ENCODE results near the gene TMEM63B. TPM values are rescaled to one million over a fixed set of nuclear protein-coding genes. Genes with fewer than 3 reads are reported as not detected.

The TMEM63B gene
- total RNA-seq, 3 donors from 2014 or later: 57.0 to 108 (median 79.6) TPM

GRCh38 chr6:44185953-44186634, 58.7 kb downstream of the TMEM63B start:
- no peak for TF ChIP-seq CTCF (IDR thresholded peaks at IDR 0.05)
- no peaks in the 10 kb centered on the region for H3K36me3 ChIP-seq (ENCODE audit: low read depth)
- no peaks in the 10 kb centered on the region for H3K9me3 ChIP-seq
- no peak for ATAC-seq
- DNase-seq: no peak
- no peaks in the 10 kb centered on the region for H3K4me1 ChIP-seq (ENCODE audit: low read depth)
- intact Hi-C loops (cut with DNase I, micrococcal nuclease): no loop called here
- no peak overlapping the region for H3K4me3 ChIP-seq

GRCh38 chr6:44186635-44187025, 59.3 kb downstream of the TMEM63B start:
- Histone ChIP-seq H3K4me3 (no peak overlapping the region), H3K9me3 (no peaks in the 10 kb centered on the region), H3K36me3 (ENCODE audit: low read depth) (no peaks in the 10 kb centered on the region), H3K4me1 (ENCODE audit: low read depth) (no peaks in the 10 kb centered on the region)
- TF ChIP-seq CTCF (IDR thresholded peaks at IDR 0.05): no peak
- intact Hi-C loops (cut with DNase I, micrococcal nuclease): no loop called here
- no peak for DNase-seq
- no peak for ATAC-seq

GRCh38 chr6:44188819-44189218, 61.5 kb downstream of the TMEM63B start:
- intact Hi-C loops (cut with DNase I, micrococcal nuclease): no loop called here
- no peak overlapping the region for H3K4me3 ChIP-seq
- DNase-seq (no peak), ATAC-seq (no peak)
- H3K36me3 ChIP-seq (ENCODE audit: low read depth): no peaks in the 10 kb centered on the region
- H3K4me1 ChIP-seq (ENCODE audit: low read depth): no peaks in the 10 kb centered on the region
- TF ChIP-seq CTCF (IDR thresholded peaks at IDR 0.05): no peak
- H3K9me3 ChIP-seq: no peaks in the 10 kb centered on the region

- Histone ChIP-seq H3K36me3 (ENCODE audit: low read depth) (no peaks in the 10 kb centered on the region), H3K9me3 (no peaks in the 10 kb centered on the region), H3K4me1 (ENCODE audit: low read depth) (no peaks in the 10 kb centered on the region), H3K4me3 (no peak overlapping the region)
- no peak for DNase-seq
- no peak for ATAC-seq
- intact Hi-C loops (cut with DNase I, micrococcal nuclease): no loop called here
- no peak for TF ChIP-seq CTCF (IDR thresholded peaks at IDR 0.05)
Measured at GRCh38 chr6:44189257-44189656, 61.9 kb downstream of the TMEM63B start.

- DNase-seq: no peak
- no peak for TF ChIP-seq CTCF (IDR thresholded peaks at IDR 0.05)
- Histone ChIP-seq H3K36me3 (ENCODE audit: low read depth) (no peaks in the 10 kb centered on the region), H3K9me3 (no peaks in the 10 kb centered on the region), H3K4me3 (no peak overlapping the region), H3K4me1 (ENCODE audit: low read depth) (no peaks in the 10 kb centered on the region)
- ATAC-seq: no peak
- intact Hi-C loops (cut with DNase I, micrococcal nuclease): no loop called here
Measured at GRCh38 chr6:44190715-44191114, 63.4 kb downstream of the TMEM63B start.
